Germinal center (tissue), 1 donor: ENCODE data around the gene CAVIN3.

Experiments
- DNase-seq: peaks from one replicate; pipeline ENCODE4 v3.0.0; 2012; ENCODE audit warnings: mixed read lengths, low spot score

The CAVIN3 gene

GRCh38 chr11:6320411-6321155 is at the start of gene CAVIN3:
CAVIN3 (minus strand) TSS chr11:6320501; CDS start chr11:6320476, 25 bp downstream.
- DNase-seq = no peak

GRCh38 chr11:6365659-6366058 is 45.4 kb upstream of the CAVIN3 start:
- no peak for DNase-seq

GRCh38 chr11:6362873-6363678 is 42.8 kb upstream of the CAVIN3 start:
- DNase-seq = peak; percentile 54

- DNase-seq = no peak
Observed at GRCh38 chr11:6362185-6362872, 42.0 kb upstream of the CAVIN3 start.

- no peak for DNase-seq
Observed at GRCh38 chr11:6360183-6360582, 39.9 kb upstream of the CAVIN3 start.

GRCh38 chr11:6357222-6357621 is 36.9 kb upstream of the CAVIN3 start:
- no peak for DNase-seq

GRCh38 chr11:6356503-6357055 is 36.3 kb upstream of the CAVIN3 start:
- no peak for DNase-seq

GRCh38 chr11:6354651-6355485 is 34.6 kb upstream of the CAVIN3 start:
- DNase-seq = no peak

GRCh38 chr11:6353367-6353987 is 33.2 kb upstream of the CAVIN3 start:
- DNase-seq = peak; percentile 69

- no peak for DNase-seq
Observed at GRCh38 chr11:6351782-6352382, 31.6 kb upstream of the CAVIN3 start.

GRCh38 chr11:6350486-6350885 is 30.2 kb upstream of the CAVIN3 start:
- no peak for DNase-seq

GRCh38 chr11:6350043-6350442 is 29.7 kb upstream of the CAVIN3 start:
- no peak for DNase-seq

GRCh38 chr11:6345366-6345765 is 25.1 kb upstream of the CAVIN3 start:
- DNase-seq = no peak

- DNase-seq = no peak
Observed at GRCh38 chr11:6336293-6336692, 16.0 kb upstream of the CAVIN3 start.

- no peak for DNase-seq
Observed at GRCh38 chr11:6334806-6335205, 14.5 kb upstream of the CAVIN3 start.

- DNase-seq = no peak
Observed at GRCh38 chr11:6333095-6333494, 12.8 kb upstream of the CAVIN3 start.

- no peak for DNase-seq
Observed at GRCh38 chr11:6332066-6332465, 11.8 kb upstream of the CAVIN3 start.

GRCh38 chr11:6328321-6328720 is 8.0 kb upstream of the CAVIN3 start:
- no peak for DNase-seq

GRCh38 chr11:6327806-6328205 is 7.5 kb upstream of the CAVIN3 start:
- no peak for DNase-seq

GRCh38 chr11:6326985-6327384 is 6.7 kb upstream of the CAVIN3 start:
- DNase-seq = no peak

GRCh38 chr11:6326303-6326702 is 6.0 kb upstream of the CAVIN3 start:
- DNase-seq = no peak
